ENCODE data around the gene PRR5L.
A peak's percentile ranks its signal among the peaks of the same experiment; 100 is the strongest.

PRR5L gene

DNA sequence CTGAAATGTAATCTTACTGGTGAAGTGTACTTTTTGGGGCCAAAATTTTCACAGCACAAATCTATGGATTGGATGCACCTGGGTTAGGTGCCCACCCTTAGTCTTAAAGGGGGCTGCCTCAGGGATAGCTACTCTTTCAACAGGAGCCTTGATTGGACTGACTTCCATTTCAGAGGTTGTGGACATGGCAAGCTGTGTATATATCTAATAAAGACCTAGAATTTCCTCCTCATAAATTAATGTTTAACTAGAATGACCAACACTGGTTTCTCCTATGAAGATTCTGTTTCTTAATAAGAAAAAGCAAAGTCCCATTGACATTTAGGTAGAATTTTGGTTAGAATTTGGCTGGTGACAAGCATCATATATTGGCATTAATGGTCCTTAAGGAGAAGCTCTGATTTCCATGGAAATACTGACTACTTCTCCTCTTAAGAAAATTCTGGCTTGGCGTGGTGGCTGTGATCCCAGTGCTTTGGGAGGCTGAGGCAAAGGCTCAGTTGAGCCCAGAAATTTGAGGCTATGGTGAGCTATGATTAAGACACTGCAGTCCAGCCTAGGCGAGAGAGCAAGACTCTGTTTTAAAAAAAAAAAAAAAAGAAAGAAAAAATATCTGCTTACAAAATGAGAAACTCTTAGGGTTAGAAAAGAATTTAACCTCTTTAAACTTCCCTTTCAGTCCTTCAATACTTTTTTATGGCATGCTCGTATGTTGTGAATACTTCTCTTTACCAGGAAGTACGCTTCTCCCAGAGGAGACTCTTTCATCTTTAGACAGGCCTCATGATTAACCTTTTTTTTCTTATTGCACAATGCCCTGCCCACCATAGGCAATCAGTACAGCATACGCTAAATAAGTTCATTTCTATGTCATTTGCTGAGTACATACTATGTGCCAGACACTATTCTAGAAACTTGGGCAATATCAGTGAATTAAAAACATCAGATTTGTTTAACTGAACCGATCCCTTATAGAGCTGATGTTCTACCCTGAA lies 77.2 kb downstream of the PRR5L start:
- H3K27ac ChIP-seq (ENCODE audit: low read length) = no peak overlapping the region
- peaks cover 6 to 28% of the 10 kb centered on the region in 2 donors for H3K4me1 ChIP-seq (ENCODE audit: control insufficient read depth in 1 of 2, insufficient read depth in 2 of 2, low read length in 2 of 2)
- no peaks in the 10 kb centered on the region for H3K27me3 ChIP-seq (ENCODE audit: low read depth, low read length)
- no peaks in the 10 kb centered on the region for H3K9me3 ChIP-seq (ENCODE audit: control insufficient read depth in 1 of 2, low read length in 2 of 2)
- no peaks in the 10 kb centered on the region for H3K36me3 ChIP-seq (ENCODE audit: control insufficient read depth in 1 of 2, insufficient read depth in 2 of 2, low read length in 2 of 2)
- H3K4me3 ChIP-seq (ENCODE audit: low read depth in 1 of 2, low read length in 2 of 2) = no peak overlapping the region

DNA sequence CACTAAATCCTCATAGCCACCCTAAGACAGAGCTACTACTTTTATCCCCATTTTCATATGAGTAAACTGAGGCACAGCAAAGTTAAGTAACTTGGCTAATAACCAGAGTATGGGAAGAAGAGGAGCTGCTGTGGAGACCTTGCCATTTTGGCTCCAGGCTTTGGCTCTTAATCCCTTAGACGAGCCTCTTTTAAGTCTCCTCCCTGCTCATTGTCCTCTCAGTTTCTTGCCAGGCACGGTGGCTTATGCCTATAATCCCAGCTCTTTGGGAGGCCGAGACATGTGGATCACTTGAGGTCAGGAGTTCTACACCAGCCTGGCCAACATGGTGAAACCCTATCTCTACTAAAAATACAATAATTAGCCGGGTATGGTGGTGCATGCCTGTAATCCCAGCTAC lies 78.6 kb downstream of the PRR5L start:
- Histone ChIP-seq H3K27ac (ENCODE audit: low read length) (no peak overlapping the region), H3K4me3 (ENCODE audit: low read depth in 1 of 2, low read length in 2 of 2) (no peak overlapping the region), H3K4me1 (ENCODE audit: control insufficient read depth in 1 of 2, insufficient read depth in 2 of 2, low read length in 2 of 2) (peaks cover 7 to 30% of the 10 kb centered on the region in 2 donors), H3K36me3 (ENCODE audit: control insufficient read depth in 1 of 2, insufficient read depth in 2 of 2, low read length in 2 of 2) (no peaks in the 10 kb centered on the region), H3K9me3 (ENCODE audit: control insufficient read depth in 1 of 2, low read length in 2 of 2) (no peaks in the 10 kb centered on the region), H3K27me3 (ENCODE audit: low read depth, low read length) (no peaks in the 10 kb centered on the region)

DNA sequence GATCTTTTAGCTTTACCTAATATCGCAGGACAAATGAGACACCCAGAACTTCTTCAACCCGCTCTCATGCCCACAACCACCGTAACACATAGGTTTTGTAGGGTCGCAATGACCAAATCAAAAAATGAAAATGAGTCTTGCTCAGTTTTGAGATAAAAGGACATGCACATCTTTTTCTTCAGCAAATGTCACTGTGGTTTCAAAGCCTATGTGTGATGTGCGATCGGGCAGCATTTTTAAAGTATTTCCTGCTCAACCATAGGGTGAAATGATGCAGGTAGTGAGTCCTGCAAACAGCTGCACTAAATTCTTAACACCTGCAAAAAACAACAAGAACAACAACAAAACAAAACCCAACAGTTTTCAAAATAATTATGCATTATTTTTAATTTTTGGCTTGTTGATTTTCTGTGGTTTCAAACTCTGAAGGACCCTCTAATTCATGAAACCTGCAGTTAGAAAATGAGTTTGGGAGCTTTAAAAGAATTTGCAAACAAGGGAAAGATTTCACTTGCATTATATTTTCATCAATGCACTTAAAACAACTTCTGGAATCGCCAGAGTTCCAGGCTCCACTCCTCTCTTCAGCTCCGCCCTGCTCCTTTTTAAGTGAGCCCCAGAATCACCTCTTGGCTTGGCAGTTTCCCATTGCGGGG lies 79.4 kb downstream of the PRR5L start:
- Histone ChIP-seq H3K27me3 (ENCODE audit: low read depth, low read length) (no peaks in the 10 kb centered on the region), H3K4me3 (ENCODE audit: low read depth in 1 of 2, low read length in 2 of 2) (peak overlapping the region in 1 of 2 donors; percentile 83), H3K36me3 (ENCODE audit: control insufficient read depth in 1 of 2, insufficient read depth in 2 of 2, low read length in 2 of 2) (peaks cover 0 to 2% of the 10 kb centered on the region in 2 donors), H3K27ac (ENCODE audit: low read length) (no peak overlapping the region), H3K9me3 (ENCODE audit: control insufficient read depth in 1 of 2, low read length in 2 of 2) (no peaks in the 10 kb centered on the region), H3K4me1 (ENCODE audit: control insufficient read depth in 1 of 2, insufficient read depth in 2 of 2, low read length in 2 of 2) (peaks cover 7 to 30% of the 10 kb centered on the region in 2 donors)

DNA sequence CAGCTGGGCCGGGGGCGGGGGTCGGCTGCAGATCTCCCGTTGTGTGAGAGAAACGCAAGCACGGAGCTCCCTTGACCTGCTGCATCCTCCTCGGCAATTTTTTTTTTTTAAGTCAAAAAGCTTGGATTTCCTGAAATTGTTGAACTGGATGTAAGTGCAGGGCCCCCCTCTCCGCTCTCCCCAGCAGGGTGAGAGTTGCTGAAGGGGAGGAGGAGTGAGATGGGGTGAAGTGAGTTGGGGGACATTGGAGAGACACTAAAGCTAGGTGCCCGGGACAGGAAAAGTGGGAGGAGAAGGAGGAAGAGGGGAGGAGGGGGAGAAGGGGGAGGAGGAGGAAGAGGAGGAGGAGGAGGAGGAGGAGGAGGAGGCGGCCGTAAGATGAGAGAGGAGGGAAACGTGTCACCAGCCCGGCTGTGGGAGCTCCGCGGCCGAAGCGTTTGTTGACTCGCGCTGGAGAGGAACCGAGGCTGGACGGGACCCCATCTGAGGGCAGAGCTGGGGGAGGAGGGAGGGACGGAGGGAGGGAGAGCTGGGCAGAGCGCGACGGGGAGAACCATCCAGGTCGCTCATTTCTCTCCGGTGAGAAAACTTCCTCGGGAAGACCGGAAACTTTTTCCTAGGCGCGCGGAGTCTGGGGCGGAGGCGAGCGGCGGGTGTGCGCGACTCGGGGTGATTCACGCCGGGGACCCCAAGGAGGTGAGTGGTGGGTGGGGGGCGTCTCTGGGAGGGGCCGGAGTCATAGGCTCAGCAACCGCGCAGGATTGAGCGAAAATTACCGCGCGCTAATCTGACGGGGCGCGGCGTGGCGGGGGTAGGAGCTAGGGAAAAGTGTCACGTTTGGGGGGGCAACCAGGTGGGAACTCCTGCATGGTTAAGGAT lies 80.2 kb downstream of the PRR5L start:
- peak overlapping the region; percentile 72 to 83 for H3K4me3 ChIP-seq (ENCODE audit: low read depth in 1 of 2, low read length in 2 of 2)
- H3K4me1 ChIP-seq (ENCODE audit: control insufficient read depth in 1 of 2, insufficient read depth in 2 of 2, low read length in 2 of 2) = peaks cover 7 to 30% of the 10 kb centered on the region in 2 donors
- H3K27ac ChIP-seq (ENCODE audit: low read length) = peak overlapping the region; percentile 32
- peaks cover 0 to 2% of the 10 kb centered on the region in 2 donors for H3K36me3 ChIP-seq (ENCODE audit: control insufficient read depth in 1 of 2, insufficient read depth in 2 of 2, low read length in 2 of 2)
- no peaks in the 10 kb centered on the region for H3K9me3 ChIP-seq (ENCODE audit: control insufficient read depth in 1 of 2, low read length in 2 of 2)
- H3K27me3 ChIP-seq (ENCODE audit: low read depth, low read length) = no peaks in the 10 kb centered on the region

DNA sequence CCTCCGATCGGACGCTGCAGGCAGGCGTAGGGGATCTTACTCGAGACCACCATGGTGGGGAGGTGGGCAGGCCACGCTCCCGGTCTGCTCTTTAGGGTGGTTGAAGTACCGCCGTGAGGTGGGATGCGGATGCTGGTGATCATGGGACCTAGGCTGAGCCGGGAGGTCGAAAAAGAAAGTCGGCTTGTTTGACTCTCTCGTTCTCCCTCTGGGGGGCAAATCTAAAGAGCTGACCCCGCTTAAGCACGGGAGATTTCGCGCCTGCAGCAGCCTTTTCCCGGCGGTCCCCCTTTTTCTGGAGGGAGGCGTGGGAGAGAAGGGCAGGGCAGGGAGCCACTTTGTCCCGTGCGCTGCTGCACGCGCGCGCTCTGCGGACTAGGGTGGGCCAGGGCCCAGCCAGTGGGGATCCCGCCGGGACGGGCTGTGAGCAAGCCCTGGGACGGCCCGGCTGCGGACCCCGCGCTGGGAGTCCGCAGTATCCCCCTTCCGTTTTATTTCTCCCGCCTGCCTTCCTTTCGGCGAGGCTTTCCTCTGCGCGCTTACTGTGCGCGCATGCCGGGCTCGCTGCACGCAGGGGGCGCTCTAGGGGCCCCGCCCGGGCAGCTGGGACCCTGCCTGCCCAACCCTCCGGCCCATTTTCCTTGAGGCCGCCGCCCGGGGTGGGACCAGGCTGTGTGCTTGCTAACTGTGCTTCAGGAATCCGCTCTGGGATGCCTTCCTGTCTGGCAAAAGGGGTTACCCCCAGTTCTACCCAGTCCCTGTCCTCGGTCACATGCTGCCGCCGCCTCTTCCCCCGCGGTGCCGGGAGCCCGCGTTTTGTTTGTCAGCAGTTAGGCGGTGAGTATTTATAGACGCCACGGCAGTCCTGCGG lies 81.0 kb downstream of the PRR5L start:
- H3K27me3 ChIP-seq (ENCODE audit: low read depth, low read length) = no peaks in the 10 kb centered on the region
- peak overlapping the region; percentile 32 for H3K27ac ChIP-seq (ENCODE audit: low read length)
- no peaks in the 10 kb centered on the region for H3K9me3 ChIP-seq (ENCODE audit: control insufficient read depth in 1 of 2, low read length in 2 of 2)
- peak overlapping the region; percentile 72 to 83 for H3K4me3 ChIP-seq (ENCODE audit: low read depth in 1 of 2, low read length in 2 of 2)
- H3K4me1 ChIP-seq (ENCODE audit: control insufficient read depth in 1 of 2, insufficient read depth in 2 of 2, low read length in 2 of 2) = peaks cover 7 to 30% of the 10 kb centered on the region in 2 donors
- peaks cover 0 to 3% of the 10 kb centered on the region in 2 donors for H3K36me3 ChIP-seq (ENCODE audit: control insufficient read depth in 1 of 2, insufficient read depth in 2 of 2, low read length in 2 of 2)

DNA sequence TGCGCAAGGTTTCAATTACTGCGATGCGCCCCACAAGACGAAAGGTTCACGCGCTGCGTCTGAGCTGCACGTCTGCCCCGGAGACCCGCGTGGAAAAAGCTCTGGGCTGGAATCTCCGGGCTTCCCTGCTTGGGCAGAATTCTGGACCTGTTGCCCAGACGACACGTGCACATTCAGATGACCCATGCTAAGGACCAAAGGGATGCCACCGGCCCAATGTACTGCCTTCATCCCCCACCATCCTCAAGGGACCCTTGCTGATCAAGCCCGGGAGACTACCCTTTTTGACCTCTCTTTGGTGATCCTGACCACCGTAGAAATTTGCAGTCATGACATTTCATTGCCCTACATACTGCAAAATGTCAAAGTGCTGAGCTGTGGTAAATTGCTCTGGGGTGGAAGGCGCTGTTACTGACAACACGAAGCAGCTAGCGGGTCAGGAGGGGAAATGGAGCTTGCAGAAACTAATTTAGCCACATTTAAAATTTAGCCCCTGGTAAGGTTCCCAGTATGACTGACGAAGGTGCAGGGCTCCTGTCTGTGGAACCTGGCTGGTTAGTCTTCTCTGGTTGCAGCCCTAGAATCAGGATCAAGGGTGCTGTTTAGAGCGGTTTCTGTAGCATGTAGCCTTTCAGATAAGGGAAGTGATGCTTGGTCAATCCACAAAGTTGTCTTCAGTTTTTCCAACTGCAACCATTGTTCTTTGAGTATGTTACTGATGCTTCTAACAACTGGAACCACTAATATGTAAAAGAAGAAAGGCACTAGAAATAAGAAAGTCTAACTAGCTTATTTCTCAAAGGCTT lies 81.9 kb downstream of the PRR5L start:
- H3K9me3 ChIP-seq (ENCODE audit: control insufficient read depth in 1 of 2, low read length in 2 of 2) = no peaks in the 10 kb centered on the region
- H3K27me3 ChIP-seq (ENCODE audit: low read depth, low read length) = no peaks in the 10 kb centered on the region
- H3K27ac ChIP-seq (ENCODE audit: low read length) = peak overlapping the region; percentile 52
- peak overlapping the region; percentile 72 to 83 for H3K4me3 ChIP-seq (ENCODE audit: low read depth in 1 of 2, low read length in 2 of 2)
- peaks cover 7 to 30% of the 10 kb centered on the region in 2 donors for H3K4me1 ChIP-seq (ENCODE audit: control insufficient read depth in 1 of 2, insufficient read depth in 2 of 2, low read length in 2 of 2)
- peaks cover 0 to 5% of the 10 kb centered on the region in 2 donors for H3K36me3 ChIP-seq (ENCODE audit: control insufficient read depth in 1 of 2, insufficient read depth in 2 of 2, low read length in 2 of 2)

DNA sequence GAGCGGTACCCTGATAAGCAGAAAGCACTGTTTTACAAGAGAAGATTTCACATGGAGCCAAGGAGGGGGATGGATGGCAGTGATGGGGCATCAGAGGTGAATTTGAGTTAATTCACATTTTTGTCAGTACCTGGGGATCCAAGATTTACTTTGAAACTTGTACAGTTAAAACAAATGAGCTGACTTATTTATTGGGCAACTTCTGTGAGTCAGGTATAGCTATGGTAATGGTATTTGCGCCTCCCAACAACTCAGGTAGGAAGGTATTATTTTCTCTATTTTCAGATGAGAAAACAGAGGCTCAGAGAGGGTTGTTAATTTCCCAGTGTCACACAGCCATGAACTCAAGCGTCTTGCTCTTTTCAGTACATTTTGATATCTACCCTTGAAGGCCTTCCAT lies 83.6 kb downstream of the PRR5L start:
- Histone ChIP-seq H3K4me3 (ENCODE audit: low read depth in 1 of 2, low read length in 2 of 2) (no peak overlapping the region), H3K27me3 (ENCODE audit: low read depth, low read length) (no peaks in the 10 kb centered on the region), H3K27ac (ENCODE audit: low read length) (no peak overlapping the region), H3K9me3 (ENCODE audit: control insufficient read depth in 1 of 2, low read length in 2 of 2) (no peaks in the 10 kb centered on the region), H3K36me3 (ENCODE audit: control insufficient read depth in 1 of 2, insufficient read depth in 2 of 2, low read length in 2 of 2) (peaks cover 0 to 5% of the 10 kb centered on the region in 2 donors), H3K4me1 (ENCODE audit: control insufficient read depth in 1 of 2, insufficient read depth in 2 of 2, low read length in 2 of 2) (peaks cover 7 to 30% of the 10 kb centered on the region in 2 donors)

DNA sequence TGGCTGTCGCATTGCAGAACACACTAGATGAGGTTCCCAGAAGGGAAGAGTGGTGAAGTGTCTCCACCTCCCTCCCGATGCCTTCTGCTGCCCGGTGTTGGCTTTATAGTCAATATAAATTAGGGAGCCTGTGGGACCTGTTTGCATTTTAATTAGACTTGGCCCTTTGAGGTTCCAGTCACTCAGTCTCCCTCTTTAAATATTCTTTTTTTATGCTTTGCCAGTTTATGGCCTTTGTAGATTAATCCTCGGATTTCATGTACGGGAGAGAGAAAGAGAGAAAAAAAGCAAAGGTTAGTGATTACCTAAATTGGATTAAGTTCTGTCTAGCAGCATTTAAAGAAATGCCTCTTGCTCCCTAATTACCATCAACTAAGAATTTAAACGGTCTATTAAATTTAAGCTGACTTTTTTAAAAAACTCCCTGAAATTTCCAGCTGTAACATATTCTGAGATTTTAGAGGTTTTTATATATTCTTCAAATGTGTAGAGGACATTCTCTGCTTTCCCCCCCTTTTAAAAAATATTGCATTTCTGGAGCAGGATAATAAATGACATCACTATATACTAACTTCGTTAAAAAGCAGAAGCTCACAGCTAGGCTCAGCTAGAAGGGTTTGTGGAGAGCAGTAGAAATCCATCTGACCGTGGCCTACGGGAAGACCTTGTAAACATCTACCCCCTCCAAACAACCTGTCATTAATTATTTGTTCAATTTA lies 84.4 kb downstream of the PRR5L start:
- peaks cover 7 to 30% of the 10 kb centered on the region in 2 donors for H3K4me1 ChIP-seq (ENCODE audit: control insufficient read depth in 1 of 2, insufficient read depth in 2 of 2, low read length in 2 of 2)
- H3K27ac ChIP-seq (ENCODE audit: low read length) = no peak overlapping the region
- H3K27me3 ChIP-seq (ENCODE audit: low read depth, low read length) = no peaks in the 10 kb centered on the region
- H3K4me3 ChIP-seq (ENCODE audit: low read depth in 1 of 2, low read length in 2 of 2) = no peak overlapping the region
- H3K9me3 ChIP-seq (ENCODE audit: control insufficient read depth in 1 of 2, low read length in 2 of 2) = no peaks in the 10 kb centered on the region
- H3K36me3 ChIP-seq (ENCODE audit: control insufficient read depth in 1 of 2, insufficient read depth in 2 of 2, low read length in 2 of 2) = peaks cover 0 to 5% of the 10 kb centered on the region in 2 donors

DNA sequence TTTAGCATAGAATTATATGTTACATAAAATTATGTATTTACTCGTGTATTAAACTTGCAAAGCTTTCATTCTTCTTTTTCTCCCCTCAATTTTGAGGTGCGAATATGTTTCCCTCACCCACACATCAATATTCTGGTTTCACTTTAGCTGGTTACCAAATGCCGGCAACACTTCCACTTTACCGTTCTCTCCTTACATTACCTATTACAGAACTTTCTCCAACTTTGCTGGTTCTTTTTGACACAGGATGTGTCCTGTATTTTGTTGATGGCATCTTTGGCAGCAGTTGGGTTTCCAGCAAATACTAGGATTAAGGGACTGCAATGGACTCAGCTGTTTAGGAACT lies 84.9 kb downstream of the PRR5L start:
- H3K4me3 ChIP-seq (ENCODE audit: low read depth in 1 of 2, low read length in 2 of 2) = no peak overlapping the region
- peaks cover 7 to 25% of the 10 kb centered on the region in 2 donors for H3K4me1 ChIP-seq (ENCODE audit: control insufficient read depth in 1 of 2, insufficient read depth in 2 of 2, low read length in 2 of 2)
- no peaks in the 10 kb centered on the region for H3K27me3 ChIP-seq (ENCODE audit: low read depth, low read length)
- H3K27ac ChIP-seq (ENCODE audit: low read length) = no peak overlapping the region
- H3K9me3 ChIP-seq (ENCODE audit: control insufficient read depth in 1 of 2, low read length in 2 of 2) = no peaks in the 10 kb centered on the region
- peaks cover 0 to 5% of the 10 kb centered on the region in 2 donors for H3K36me3 ChIP-seq (ENCODE audit: control insufficient read depth in 1 of 2, insufficient read depth in 2 of 2, low read length in 2 of 2)

Data from muscle layer of duodenum (tissue), 2 donors.